KMS-11 (cell line): Measurements from ENCODE around the gene C1orf74.
A peak's percentile ranks its signal among the peaks of the same experiment; 100 is the strongest.

Experiments
- H2AFZ ChIP-seq: fragments of 200-600 bp; sonication (generic); 2 replicates; pipeline ENCODE4 v1.6.1; 2016; ENCODE audit warnings: antibody characterized with exemption, mixed run types, low read depth
- H3K27ac ChIP-seq: fragments of 200-600 bp; sonication (generic); 2 replicates; pipeline ENCODE4 v1.6.1; 2016; ENCODE audit warnings: mild to moderate bottlenecking, mixed run types
- H3K27me3 ChIP-seq: fragments of 200-600 bp; sonication (generic); 2 replicates; pipeline ENCODE4 v1.6.1; 2017; ENCODE audit warnings: mild to moderate bottlenecking, low read depth, mixed run types, moderate library complexity; ENCODE audit not compliant: insufficient read depth
- H3K36me3 ChIP-seq: fragments of 200-600 bp; sonication (generic); 2 replicates; pipeline ENCODE4 v1.6.1; 2017; ENCODE audit warnings: mild to moderate bottlenecking, mixed run types; ENCODE audit not compliant: insufficient read depth
- H3K4me1 ChIP-seq: fragments of 200-600 bp; sonication (generic); 2 replicates; pipeline ENCODE4 v1.6.1; 2016; ENCODE audit warnings: mild to moderate bottlenecking, low read depth, mixed run types; ENCODE audit not compliant: poor library complexity, severe bottlenecking
- H3K4me2 ChIP-seq: fragments of 200-600 bp; sonication (generic); 2 replicates; pipeline ENCODE4 v1.7.0; 2016; ENCODE audit warnings: mild to moderate bottlenecking, mixed run types
- H3K4me3 ChIP-seq: fragments of 200-600 bp; sonication (generic); IDR thresholded peaks from 2 replicates; pipeline ENCODE4 v1.6.1; 2017; ENCODE audit warnings: low read depth, low read length, mixed read lengths; ENCODE audit not compliant: insufficient read depth
- H3K79me2 ChIP-seq: fragments of 200-600 bp; sonication (generic); 2 replicates; pipeline ENCODE4 v1.6.1; 2016; ENCODE audit warnings: low read depth, mixed run types; ENCODE audit not compliant: insufficient read depth
- H3K9ac ChIP-seq: fragments of 200-600 bp; sonication (generic); 2 replicates; pipeline ENCODE4 v1.6.1; 2016; ENCODE audit warnings: mild to moderate bottlenecking, mixed run types
- H4K20me1 ChIP-seq: fragments of 200-600 bp; sonication (generic); 2 replicates; pipeline ENCODE4 v1.6.1; 2016; ENCODE audit warnings: mild to moderate bottlenecking, mixed run types; ENCODE audit not compliant: insufficient read depth
- CTCF ChIP-seq: fragments of 200-600 bp; sonication (generic); conservative IDR thresholded peaks from 2 replicates; pipeline ENCODE4 v1.6.1; 2017; ENCODE audit warnings: low read depth, mild to moderate bottlenecking, antibody characterized with exemption, low read length, moderate library complexity, mixed read lengths

Gene C1orf74

GRCh38 chr1:209805341-209805781 lies 21.0 kb upstream of the C1orf74 start:
- Histone ChIP-seq H2AFZ (0 out of 2 replicates have a peak overlapping the region, but pooled peaks have one; percentile 41), H3K9ac (no peak overlapping the region), H3K27me3 (no peaks in the 10 kb centered on the region), H3K27ac (no peak overlapping the region), H3K4me3 (no peak overlapping the region), H3K4me2 (no peak overlapping the region), H4K20me1 (no peaks in the 10 kb centered on the region), H3K79me2 (no peaks in the 10 kb centered on the region), H3K4me1 (peaks cover 5% of the 10 kb centered on the region), H3K36me3 (no peaks in the 10 kb centered on the region)
- TF ChIP-seq CTCF, result no peak

- Histone ChIP-seq H3K4me2 (no peak overlapping the region), H3K4me1 (peaks cover 5% of the 10 kb centered on the region), H3K27me3 (no peaks in the 10 kb centered on the region), H3K79me2 (no peaks in the 10 kb centered on the region), H3K9ac (no peak overlapping the region), H4K20me1 (no peaks in the 10 kb centered on the region), H3K27ac (no peak overlapping the region), H3K36me3 (no peaks in the 10 kb centered on the region), H3K4me3 (no peak overlapping the region), H2AFZ (no peak overlapping the region)
- no peak for TF ChIP-seq CTCF
Observed at GRCh38 chr1:209803568-209803967, 19.2 kb upstream of the C1orf74 start.

GRCh38 chr1:209802780-209803152 lies 18.4 kb upstream of the C1orf74 start:
- H3K27me3 ChIP-seq, result no peaks in the 10 kb centered on the region
- no peak for TF ChIP-seq CTCF
- no peaks in the 10 kb centered on the region for H3K36me3 ChIP-seq
- no peak overlapping the region for H2AFZ ChIP-seq
- no peak overlapping the region for H3K27ac ChIP-seq
- H4K20me1 ChIP-seq, result no peaks in the 10 kb centered on the region
- H3K4me1 ChIP-seq, result no peaks in the 10 kb centered on the region
- H3K4me2 ChIP-seq, result no peak overlapping the region
- H3K9ac ChIP-seq, result no peak overlapping the region
- H3K4me3 ChIP-seq, result no peak overlapping the region
- H3K79me2 ChIP-seq, result no peaks in the 10 kb centered on the region

DNA sequence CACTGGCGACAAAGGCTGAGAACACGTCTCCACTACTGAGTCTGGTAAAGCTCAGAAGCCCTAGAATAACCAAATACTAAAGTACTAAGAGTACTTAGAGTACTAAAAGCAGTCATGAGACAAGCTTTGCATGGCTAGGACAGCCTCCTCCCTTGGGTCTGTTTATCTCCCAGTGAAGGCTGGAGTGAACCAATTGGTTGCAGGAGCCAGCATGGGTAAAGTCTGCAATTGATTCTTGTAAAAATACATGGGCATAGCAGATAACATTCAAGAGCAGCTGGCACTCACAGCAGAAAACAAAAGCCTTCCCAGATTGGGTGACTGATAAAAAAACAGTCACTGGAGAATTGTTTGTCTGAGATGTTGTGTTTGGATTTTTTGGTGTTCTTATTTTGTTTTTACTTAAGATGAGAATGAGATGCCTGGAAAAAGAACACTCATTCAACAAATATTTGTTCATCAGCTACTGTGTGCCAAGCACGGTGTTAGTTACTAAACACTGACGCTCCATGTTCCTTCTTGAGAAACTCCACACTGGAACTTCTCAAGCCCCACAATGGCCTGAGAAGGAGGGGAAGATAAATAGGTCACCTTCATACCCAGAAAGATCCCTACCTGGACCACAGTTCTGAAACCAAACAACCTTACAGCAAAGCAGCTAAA lies 17.9 kb upstream of the C1orf74 start:
- no peaks in the 10 kb centered on the region for H3K4me1 ChIP-seq
- H3K27me3 ChIP-seq, result no peaks in the 10 kb centered on the region
- H3K36me3 ChIP-seq, result no peaks in the 10 kb centered on the region
- no peaks in the 10 kb centered on the region for H4K20me1 ChIP-seq
- H3K4me2 ChIP-seq, result no peak overlapping the region
- H3K27ac ChIP-seq, result no peak overlapping the region
- TF ChIP-seq CTCF, result no peak
- no peak overlapping the region for H2AFZ ChIP-seq
- no peak overlapping the region for H3K9ac ChIP-seq
- H3K79me2 ChIP-seq, result no peaks in the 10 kb centered on the region
- H3K4me3 ChIP-seq, result no peak overlapping the region
